ENCODE results near the gene PPM1F. TPM values are rescaled to one million over a fixed set of nuclear protein-coding genes. Genes with fewer than 3 reads are reported as not detected.

The PPM1F gene
- total RNA-seq, 1 donor: 23.5 TPM

DNA sequence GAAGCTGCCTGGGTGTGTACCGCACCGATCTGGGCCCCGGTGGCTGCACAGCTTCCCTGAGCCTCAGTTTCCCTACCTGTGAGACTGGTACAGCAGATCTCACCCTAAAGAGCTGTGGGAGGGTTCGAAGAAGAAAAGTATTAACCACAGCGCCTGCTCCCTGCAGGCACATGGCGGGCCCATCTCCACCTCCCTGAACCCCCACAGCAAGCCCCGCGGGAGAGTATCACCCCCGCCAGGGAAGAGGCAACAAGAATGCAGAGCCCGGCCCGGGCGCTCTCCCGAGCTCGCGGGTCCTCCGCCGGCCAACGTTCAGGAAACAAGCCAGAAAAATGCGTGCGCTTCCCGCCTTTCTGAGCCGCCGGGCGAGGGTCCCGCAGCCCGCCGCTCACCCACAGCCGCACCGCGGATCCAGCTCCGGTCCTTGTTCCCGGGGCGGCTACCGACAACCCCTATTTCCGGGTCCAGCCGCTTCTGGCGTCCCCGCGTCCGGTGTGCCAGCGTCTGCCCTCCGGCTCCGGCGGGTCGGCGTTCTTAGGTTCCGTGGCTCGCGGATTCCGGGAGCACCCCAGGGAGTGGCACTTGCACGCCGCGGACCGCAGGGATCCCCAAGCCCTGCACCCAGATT, 29.8 kb upstream of the PPM1F start, which contains the start of gene TOP3B:
TOP3B (minus strand) TSS at position 450 of the 628 bp plus-strand sequence. CDS start 7,078 bp downstream, outside the sequence.
- Histone ChIP-seq H3K4me3 (ENCODE audit: low read length) (peak within 1 kb of the TSS; percentile 96), H3K9me3 (ENCODE audit: low read depth, low read length) (no peaks in the 10 kb centered on the region), H3K27me3 (ENCODE audit: insufficient read depth, low read length) (no peaks in the 10 kb centered on the region), H3K4me1 (ENCODE audit: insufficient read depth, low read length) (peaks cover 17% of the 10 kb centered on the region)

DNA sequence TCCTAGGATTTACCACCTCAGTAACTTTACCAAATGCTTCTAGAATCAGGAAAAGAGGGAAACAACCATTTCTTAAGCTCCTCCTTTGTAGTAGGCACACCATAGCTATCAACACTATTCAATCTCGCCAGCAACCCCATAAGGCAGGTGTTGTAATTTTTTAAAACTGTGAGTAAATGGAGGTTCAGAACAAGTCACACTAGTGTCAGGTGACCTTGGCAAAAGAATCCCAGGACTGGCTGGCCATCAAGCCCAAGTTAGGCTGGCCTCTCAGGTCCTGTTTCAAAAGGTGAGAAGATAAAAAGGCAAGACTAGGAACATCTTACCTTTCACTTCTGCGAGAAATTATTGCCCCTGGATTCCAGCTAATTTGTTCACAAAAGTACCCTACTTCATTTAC, 29.2 kb upstream of the PPM1F start:
- Histone ChIP-seq H3K4me1 (ENCODE audit: insufficient read depth, low read length) (peaks cover 17% of the 10 kb centered on the region), H3K4me3 (ENCODE audit: low read length) (peak overlapping the region; percentile 96), H3K27me3 (ENCODE audit: insufficient read depth, low read length) (no peaks in the 10 kb centered on the region), H3K9me3 (ENCODE audit: low read depth, low read length) (no peaks in the 10 kb centered on the region)

DNA sequence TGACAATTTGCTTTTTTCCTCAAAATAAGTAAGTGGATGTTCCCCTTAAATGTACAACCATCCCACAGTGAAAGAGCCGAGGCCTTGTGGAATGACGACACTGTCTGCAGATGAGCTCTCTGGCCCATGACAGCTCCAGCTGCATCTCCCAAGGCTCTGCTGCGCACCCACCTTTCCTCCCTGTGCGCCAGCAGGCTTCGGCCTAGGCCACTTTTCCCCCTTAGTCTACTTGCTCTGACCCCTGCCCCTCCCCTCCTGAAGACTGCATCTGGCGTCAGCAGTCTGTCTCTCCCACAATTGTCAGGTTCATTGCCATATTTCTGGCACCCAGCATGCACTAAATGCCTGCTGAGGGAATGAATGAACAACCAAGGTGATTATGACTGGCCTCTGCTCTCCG, 27.9 kb upstream of the PPM1F start:
- H3K4me3 ChIP-seq (ENCODE audit: low read length): no peak overlapping the region
- H3K9me3 ChIP-seq (ENCODE audit: low read depth, low read length): no peaks in the 10 kb centered on the region
- no peaks in the 10 kb centered on the region for H3K27me3 ChIP-seq (ENCODE audit: insufficient read depth, low read length)
- peaks cover 17% of the 10 kb centered on the region for H3K4me1 ChIP-seq (ENCODE audit: insufficient read depth, low read length)

DNA sequence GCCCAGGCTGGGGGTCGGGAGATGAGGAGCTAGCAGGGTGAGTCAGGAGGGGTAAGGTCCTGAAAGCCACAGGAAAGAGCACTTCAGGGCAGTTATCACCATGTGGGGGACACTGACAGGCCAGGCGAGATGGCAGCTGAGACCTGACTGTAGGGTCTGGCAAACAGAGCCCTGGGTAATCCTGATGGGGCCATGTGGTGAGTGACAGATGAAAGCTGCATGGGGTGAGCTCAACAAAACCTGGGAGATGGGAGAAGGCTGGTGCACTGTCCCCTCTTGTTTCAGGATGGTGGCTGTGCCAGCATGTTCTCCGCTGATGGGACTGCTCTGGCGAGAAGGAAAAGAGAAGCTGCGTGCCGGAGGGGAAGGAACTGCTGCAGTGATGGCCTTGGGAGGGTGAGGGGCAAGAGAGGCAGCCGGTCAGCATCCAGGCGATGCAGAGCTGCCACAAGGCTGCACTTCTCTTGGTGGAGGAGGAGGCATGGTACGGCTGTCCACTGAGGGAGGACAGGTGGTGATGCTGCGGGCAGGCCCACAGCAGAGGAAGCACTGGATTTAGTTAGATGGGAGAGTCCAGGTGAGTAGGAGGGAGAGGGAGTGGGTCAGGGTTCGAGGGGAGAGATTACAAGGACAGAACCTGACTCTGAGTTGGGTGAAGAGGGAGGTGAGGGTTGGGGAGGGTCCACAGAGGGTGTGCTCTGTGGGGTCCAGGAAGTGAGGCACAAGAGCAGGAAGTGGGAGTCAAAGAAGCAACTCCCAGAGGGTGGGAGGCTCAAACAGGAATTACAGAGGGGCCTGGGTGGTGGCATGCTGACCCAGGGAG, 26.1 kb upstream of the PPM1F start:
- Histone ChIP-seq H3K9me3 (ENCODE audit: low read depth, low read length) (no peaks in the 10 kb centered on the region), H3K27me3 (ENCODE audit: insufficient read depth, low read length) (no peaks in the 10 kb centered on the region), H3K4me3 (ENCODE audit: low read length) (no peak overlapping the region), H3K4me1 (ENCODE audit: insufficient read depth, low read length) (peaks cover 17% of the 10 kb centered on the region)

DNA sequence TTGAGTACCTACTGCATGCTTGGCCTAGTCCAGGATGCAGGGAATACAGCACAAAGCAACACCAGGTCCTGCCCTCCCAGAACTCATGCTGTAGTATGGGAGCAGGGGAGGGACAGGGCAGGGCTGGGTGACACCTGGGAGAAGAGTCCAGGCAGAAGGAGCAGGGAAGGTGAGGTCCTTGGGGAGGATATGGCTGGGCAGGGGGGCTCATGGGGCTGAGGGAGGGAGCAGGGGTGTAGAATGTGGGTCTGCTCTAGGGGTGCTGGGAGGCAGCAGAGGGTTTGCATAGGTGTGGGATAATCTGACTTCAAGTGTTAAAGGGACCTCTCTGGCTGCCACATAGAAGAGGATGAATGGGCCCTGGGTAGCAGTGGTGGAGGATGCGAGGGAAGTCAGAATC, 25.2 kb upstream of the PPM1F start:
- H3K9me3 ChIP-seq (ENCODE audit: low read depth, low read length): no peaks in the 10 kb centered on the region
- H3K27me3 ChIP-seq (ENCODE audit: insufficient read depth, low read length): no peaks in the 10 kb centered on the region
- H3K4me3 ChIP-seq (ENCODE audit: low read length): no peak overlapping the region
- H3K4me1 ChIP-seq (ENCODE audit: insufficient read depth, low read length): peaks cover 17% of the 10 kb centered on the region

DNA sequence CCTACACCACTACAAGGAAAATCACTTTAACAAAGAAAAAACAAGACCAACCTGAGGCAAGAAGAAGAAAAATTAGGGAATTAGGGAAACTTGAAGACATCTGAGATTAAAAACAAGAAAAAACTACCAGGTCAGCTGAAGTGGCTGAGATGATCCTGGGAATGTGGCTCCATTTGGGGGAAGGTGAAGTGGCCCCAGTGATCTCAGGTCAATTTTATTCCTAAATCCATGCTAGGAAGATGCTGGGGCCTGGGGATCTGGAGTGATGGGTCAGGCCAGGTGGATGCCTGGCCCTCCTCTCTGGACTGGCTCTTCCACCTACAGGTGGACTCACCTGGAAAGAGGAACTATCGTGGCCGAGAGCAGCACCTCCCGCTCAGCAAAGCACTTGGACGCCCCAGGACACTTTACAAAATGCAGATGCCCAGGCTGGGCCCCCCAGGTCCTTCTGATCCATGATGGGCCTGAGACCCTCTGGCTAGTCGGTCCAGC, 23.3 kb upstream of the PPM1F start:
- no peaks in the 10 kb centered on the region for H3K9me3 ChIP-seq (ENCODE audit: low read depth, low read length)
- H3K27me3 ChIP-seq (ENCODE audit: insufficient read depth, low read length): no peaks in the 10 kb centered on the region
- H3K4me3 ChIP-seq (ENCODE audit: low read length): no peak overlapping the region
- peaks cover 3% of the 10 kb centered on the region for H3K4me1 ChIP-seq (ENCODE audit: insufficient read depth, low read length)

DNA sequence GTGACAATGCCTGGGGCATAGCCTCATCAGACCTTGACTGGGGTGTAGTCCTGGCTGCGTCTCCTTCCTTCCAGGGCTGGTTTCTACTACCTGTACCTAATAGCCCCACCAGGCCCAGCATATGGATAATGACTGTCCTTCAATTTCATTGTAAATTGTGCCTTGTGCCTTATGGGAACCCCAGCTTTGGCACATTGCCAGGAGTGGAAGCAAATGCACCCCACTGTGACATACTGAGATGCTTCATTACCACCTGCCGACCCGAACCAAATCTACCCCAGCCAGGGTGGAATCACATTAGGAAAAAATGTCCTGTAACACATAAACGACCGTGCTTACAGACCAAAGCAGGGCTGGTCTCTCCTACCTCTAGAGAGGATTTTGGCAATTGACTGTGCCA, 22.6 kb upstream of the PPM1F start:
- Histone ChIP-seq H3K4me3 (ENCODE audit: low read length) (no peak overlapping the region), H3K27me3 (ENCODE audit: insufficient read depth, low read length) (no peaks in the 10 kb centered on the region), H3K4me1 (ENCODE audit: insufficient read depth, low read length) (no peaks in the 10 kb centered on the region), H3K9me3 (ENCODE audit: low read depth, low read length) (no peaks in the 10 kb centered on the region)

DNA sequence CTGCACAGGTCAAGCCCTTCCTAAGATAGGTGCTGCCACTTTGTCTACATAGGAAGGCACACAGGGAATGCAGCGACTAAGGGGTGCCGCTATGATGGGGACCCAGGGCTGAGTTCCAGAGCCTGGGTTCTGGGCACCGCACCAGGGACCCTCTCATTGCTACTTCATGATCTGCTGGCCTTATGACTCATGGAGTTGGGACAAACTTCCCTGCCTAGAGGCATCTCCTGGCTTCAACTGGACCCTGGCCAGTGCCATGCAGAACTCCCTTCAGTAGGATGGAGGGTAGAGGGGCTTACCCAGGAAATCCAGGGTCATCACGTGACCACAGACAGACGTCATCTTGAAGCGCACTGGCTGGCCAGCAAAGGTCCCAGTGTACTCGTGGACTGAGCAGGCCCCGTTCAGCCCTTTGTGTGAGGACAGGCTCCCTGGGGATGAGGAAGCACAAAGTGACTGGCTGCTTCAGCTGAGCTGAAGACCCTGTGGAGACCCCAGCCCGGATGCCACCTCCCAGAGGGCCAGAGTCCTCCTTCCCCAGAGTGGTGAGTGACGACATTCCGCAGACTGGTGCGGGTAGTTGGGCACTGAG, 21.5 kb upstream of the PPM1F start:
- no peaks in the 10 kb centered on the region for H3K27me3 ChIP-seq (ENCODE audit: insufficient read depth, low read length)
- H3K4me1 ChIP-seq (ENCODE audit: insufficient read depth, low read length): no peaks in the 10 kb centered on the region
- H3K9me3 ChIP-seq (ENCODE audit: low read depth, low read length): no peaks in the 10 kb centered on the region
- H3K4me3 ChIP-seq (ENCODE audit: low read length): no peak overlapping the region

DNA sequence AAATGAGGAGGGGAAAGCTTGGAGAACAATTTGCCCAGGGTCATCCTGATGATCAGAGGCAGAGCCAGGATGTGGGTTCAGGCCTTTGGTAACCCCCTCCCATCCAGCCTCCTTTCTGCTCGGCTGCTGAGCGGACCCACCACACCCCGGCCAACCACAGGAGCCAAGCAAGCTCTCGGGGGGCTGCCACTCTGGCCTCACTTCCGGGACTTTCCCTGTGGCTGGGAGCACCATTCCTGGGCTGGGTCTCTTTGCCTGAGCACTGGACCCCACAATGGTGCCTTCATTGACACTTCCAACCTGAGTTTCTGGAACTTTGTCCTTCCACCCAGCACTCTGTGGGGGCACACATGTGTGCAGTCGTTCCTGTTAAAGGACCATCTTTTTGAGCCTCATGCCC, 20.2 kb upstream of the PPM1F start:
- Histone ChIP-seq H3K9me3 (ENCODE audit: low read depth, low read length) (no peaks in the 10 kb centered on the region), H3K27me3 (ENCODE audit: insufficient read depth, low read length) (no peaks in the 10 kb centered on the region), H3K4me1 (ENCODE audit: insufficient read depth, low read length) (no peaks in the 10 kb centered on the region), H3K4me3 (ENCODE audit: low read length) (no peak overlapping the region)

DNA sequence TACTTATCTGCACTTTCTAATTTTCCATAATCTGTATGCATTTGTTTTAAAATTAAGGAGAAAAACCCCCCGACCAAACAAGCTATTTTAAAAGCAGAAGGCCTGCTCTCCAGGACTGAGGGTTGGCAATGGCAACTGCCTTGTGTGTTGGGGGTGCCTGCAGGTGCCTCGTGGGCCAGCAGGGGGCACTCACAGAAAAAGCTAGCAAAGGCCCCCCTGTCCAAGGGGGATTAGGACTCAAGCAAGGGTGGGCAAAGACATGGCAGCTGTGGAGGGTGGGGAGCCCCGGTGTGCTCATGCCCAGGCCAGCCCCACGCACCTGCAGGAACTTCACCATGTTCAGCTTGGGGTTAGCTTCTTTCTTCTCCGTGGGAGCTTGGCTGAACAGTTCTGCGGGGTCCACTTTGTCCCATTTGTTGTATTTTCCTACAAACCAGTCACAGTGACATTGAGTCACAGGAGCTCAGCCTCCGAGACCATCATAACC, 19.7 kb upstream of the PPM1F start:
- Histone ChIP-seq H3K4me3 (ENCODE audit: low read length) (no peak overlapping the region), H3K27me3 (ENCODE audit: insufficient read depth, low read length) (no peaks in the 10 kb centered on the region), H3K4me1 (ENCODE audit: insufficient read depth, low read length) (no peaks in the 10 kb centered on the region), H3K9me3 (ENCODE audit: low read depth, low read length) (no peaks in the 10 kb centered on the region)

DNA sequence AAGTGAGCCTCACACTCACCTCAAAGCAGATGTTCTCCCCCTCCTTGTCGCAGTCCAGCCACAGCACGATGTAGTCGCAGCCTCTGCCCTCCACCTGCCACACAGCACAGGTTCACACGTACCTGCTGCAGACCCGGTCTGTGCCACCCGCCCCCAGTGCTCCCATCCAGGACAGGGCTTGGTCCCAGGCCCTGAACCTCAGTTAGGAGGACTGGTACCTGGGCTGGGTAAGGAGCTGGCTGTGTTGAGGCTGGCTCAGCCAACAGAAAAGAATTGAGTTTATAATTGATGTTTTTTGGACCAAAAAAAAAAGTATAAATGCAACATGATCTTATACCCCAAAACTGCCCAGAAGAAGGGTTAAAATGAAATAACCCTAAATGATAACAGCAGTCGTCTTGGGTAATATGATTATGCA, 19.2 kb upstream of the PPM1F start:
- H3K4me3 ChIP-seq (ENCODE audit: low read length): no peak overlapping the region
- H3K9me3 ChIP-seq (ENCODE audit: low read depth, low read length): no peaks in the 10 kb centered on the region
- no peaks in the 10 kb centered on the region for H3K27me3 ChIP-seq (ENCODE audit: insufficient read depth, low read length)
- no peaks in the 10 kb centered on the region for H3K4me1 ChIP-seq (ENCODE audit: insufficient read depth, low read length)

DNA sequence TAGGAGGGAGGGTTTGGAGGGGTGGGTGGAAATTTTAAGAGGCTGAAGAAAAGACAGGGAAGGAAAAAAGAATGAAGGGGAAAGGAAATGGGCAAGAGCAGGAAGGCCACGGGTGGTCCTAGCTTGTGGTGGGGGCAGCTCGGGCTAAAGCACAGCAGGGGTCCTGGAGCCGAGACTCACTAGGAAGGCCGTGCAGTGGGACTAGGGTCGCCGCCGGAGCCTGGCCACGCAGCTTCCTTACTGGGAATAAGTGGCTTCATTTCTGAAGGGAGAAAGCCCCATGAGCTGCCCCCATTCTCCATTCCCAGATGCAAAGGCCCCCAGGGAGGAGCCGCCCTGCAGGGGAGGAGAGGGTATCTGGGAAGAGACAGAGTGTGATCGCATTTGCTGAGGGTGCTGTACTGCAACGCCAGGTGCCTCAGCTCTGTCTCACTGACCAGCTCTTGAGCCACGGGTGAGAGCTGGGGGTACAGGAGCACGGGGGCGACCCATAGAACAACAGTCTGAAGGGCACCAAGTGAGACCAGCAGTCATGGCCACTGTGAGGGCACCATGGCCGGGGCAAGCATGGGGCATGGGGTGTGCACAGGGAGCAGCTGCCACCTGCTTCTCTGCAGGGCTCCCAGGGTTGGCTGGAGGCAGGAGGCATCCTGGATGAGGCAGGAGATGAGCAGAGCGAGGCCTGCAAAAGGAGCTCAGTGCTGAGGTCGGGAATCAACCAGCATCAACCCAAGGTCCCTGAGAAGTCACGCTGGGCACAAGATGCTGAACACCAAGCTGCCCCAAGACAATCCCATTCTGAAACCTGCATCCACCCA, 18.4 kb upstream of the PPM1F start:
- H3K9me3 ChIP-seq (ENCODE audit: low read depth, low read length): no peaks in the 10 kb centered on the region
- no peaks in the 10 kb centered on the region for H3K4me1 ChIP-seq (ENCODE audit: insufficient read depth, low read length)

DNA sequence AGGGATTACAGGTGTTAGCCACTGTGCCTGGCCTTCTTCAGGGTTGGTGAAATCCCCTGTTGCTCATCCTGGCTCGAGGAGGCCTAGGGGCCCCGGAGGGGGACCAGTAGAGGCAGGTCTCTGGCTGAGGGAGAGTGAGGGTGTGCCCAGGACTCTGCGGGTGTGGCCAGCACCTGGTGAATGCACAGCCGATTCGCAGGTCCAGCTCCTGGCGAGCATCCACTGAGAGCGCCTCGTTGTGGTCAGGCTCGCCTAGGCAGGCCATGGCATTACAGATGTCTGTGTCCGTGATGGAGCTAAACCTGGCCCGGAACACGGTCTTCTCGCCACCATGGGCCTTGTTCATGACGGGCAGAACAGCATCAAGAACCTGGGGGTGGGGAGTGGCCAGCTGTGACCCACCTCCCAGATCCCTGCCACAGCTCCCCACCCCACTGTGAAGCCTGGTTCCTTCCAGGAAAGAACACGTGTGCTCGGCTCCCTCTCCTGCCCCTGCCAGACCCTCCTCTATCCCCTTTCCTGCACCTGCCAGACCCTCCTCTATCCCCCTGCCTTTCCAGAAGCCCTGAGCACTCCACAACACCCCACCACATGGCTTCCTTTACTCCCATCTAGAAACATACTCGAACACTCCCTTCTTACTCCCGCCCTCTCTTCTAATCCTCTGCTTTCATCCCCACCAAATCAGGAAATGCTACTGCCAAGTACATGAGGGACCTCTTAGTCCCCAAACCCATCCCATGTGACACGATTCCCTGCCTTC, 17.6 kb upstream of the PPM1F start:
- Histone ChIP-seq H3K9me3 (ENCODE audit: low read depth, low read length) (no peaks in the 10 kb centered on the region), H3K4me3 (ENCODE audit: low read length) (no peak overlapping the region), H3K4me1 (ENCODE audit: insufficient read depth, low read length) (no peaks in the 10 kb centered on the region), H3K27me3 (ENCODE audit: insufficient read depth, low read length) (no peaks in the 10 kb centered on the region)

More for the DNA sequence above, 18.4 kb upstream of the PPM1F start:
- Histone ChIP-seq H3K27me3 (ENCODE audit: insufficient read depth, low read length) (no peaks in the 10 kb centered on the region), H3K4me3 (ENCODE audit: low read length) (no peak overlapping the region)

Measured in mononuclear cell (primary cell).